ENCODE measurements around the gene RFFL.
"Not testable (repeated sequence)": the region's sequence is repeated elsewhere in the genome, so short reads cannot be mapped to it uniquely, and the experiment has no call there.

Gene RFFL

GRCh38 chr17:35046740-35047283 is 16.7 kb downstream of the RFFL start:
- DNase-seq: peak; percentile 14 to 69 (median 48)

DNA sequence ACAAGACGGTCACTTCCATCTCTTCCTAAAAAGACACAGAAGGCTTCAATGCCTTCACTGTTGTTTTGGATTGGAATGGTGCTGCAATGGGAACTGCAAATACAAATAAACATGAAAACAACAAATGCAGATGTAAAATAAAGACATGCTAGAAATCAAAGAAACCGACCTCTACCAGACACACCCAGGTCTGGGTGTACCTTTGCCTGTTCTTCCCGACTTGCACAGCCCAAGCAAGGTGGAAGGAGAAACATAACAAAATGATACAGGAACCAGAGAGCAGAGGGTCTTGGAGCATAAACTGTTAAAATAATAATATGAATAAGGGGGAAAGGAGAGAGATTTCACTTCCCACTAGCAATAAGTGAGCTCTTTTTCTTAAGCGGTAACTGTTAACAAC is 17.3 kb downstream of the RFFL start:
- DNase-seq: no peak

DNA sequence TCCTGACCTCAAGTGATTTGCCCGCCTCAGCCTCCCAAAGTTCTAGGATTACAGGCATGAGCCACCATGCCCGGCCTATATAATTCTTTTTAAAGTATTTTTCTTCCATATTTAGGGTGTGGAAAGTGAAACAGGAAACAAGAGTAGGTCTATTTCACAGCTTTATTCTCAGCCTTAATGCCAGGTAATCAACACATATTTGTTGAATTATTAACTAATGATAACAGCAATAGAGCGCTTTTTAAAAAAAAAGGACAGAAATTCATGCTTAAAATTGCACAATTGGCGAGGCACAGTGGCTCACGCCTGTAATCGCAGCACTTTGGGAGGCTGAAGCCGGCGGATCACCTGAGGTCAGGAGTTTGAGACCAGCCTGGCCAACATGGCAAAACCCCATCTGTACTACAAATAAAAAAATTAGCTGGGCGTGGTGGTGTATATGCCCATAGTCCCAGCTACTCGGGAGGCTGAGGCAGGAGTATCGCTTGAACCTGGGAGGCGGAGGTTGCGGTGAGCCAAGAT is 18.0 kb downstream of the RFFL start:
- DNase-seq: not testable (repeated sequence)

- no peak for DNase-seq
These were observed 19.3 kb downstream of the RFFL start for GRCh38 chr17:35044181-35044580.

GRCh38 chr17:35041390-35041789 is 22.1 kb downstream of the RFFL start:
- no peak for DNase-seq

GRCh38 chr17:35038453-35038852 is 25.1 kb downstream of the RFFL start:
- no peak for DNase-seq

DNA sequence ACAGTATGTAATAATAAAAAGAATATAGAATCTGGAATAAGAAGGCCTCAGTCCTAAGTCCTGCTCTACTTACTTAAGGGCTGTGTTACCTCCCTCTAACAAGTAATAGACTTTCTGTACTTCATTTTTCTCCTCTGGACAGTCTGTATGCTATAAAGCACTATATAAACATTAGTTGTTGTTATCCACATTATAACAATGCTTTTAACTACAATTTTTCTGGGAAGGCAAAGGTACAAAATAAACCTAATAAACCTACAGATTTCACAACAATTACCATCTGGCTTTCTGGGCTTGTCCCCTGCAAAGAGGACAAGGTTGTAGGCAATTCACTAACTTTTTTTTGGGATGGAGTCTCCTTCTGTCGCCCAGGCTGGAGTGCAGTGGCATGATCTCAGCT is 32.7 kb downstream of the RFFL start:
- no peak for DNase-seq

GRCh38 chr17:35028531-35029262 is 34.8 kb downstream of the RFFL start:
- DNase-seq: no peak

GRCh38 chr17:35028097-35028496 is 35.4 kb downstream of the RFFL start:
- DNase-seq: not testable (repeated sequence)

- no peak for DNase-seq
These were observed 38.0 kb downstream of the RFFL start for GRCh38 chr17:35025541-35025940.

- no peak for DNase-seq
These were observed 40.0 kb downstream of the RFFL start for GRCh38 chr17:35023538-35023937.

DNA sequence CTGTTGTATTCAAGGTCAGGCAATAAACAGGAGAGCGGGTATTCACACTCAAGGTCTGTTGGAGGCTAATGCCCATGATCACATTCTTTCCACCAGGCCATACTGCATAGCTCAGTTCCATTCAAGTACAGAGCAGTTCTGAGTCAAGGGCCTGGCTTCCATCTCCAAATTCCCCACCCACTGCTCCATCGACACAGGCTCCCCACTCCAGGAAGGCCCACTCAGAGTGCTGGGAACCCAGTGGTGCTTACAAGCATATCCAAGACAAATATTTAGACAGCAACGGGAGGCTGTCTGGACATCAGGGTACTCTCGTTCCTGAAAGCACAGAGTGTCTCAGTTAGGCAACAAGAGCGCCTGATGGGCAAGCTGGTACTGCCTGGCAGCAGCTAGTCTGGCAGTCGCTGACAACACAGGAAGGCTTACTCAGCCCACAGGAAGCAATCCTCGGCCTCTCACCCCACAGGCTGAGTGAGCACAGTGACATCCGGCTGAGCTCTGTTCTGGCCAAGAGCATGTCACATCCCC is 40.9 kb downstream of the RFFL start:
- peak; percentile 30 to 55 (median 42) for DNase-seq

- DNase-seq: no peak
These were observed 41.8 kb downstream of the RFFL start for GRCh38 chr17:35021520-35022380.

DNA sequence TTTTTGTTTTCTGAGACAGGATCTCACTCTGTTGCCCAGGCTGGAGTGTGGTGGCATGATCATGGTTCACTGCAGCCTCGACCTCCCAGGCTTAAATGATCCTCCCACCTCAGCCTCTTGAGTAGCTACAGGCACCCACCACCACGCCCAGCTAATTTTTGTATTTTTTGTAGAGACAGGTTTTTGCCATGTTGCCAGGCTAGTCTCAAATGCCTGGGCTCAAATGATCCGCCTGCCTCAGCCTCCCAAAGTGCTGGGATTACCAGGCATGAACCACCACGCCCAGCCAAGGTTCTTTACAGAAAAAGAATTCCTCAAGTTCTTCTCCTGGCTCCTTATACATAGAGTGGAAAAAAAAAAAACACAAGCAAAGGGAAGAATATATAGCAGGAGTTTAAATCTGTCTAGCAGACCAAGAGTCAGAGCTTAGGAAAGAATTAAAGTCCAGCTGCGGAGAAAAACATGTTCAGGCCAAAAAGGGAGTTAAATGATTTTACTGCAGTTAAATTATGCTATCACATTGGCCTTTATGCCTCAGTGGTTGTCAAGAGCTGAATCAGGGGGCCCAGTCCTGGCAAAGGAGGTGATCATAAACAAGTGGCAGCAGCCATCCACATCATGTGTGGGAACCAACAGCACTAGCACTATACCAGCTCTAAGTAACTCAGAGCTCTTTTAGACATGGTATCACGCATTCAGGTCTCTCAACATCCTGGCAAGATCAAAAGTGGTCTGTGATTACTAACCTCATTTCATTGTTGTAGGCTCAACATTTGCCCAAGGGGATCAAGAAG is 43.9 kb downstream of the RFFL start:
- DNase-seq: no peak

DNA sequence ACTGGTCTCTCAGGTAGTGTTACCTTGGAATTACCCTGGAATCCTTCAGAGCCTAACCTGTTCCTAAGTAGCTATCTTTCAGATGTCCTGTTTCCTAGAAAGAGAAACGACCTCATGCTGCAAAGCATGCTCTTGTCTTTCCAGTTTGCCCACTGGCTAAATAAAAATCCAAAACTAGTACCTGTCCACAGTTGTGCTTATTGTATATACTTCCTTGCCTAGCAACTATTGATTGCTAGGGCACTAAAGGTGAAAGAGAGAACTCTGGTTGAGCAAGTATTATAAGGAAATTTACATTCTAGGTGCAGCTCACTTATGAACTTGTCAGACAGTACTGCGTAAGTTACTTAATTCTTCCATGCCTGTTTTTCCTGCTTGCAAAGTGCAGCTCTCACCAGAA is 44.7 kb downstream of the RFFL start:
- DNase-seq: no peak

DNA sequence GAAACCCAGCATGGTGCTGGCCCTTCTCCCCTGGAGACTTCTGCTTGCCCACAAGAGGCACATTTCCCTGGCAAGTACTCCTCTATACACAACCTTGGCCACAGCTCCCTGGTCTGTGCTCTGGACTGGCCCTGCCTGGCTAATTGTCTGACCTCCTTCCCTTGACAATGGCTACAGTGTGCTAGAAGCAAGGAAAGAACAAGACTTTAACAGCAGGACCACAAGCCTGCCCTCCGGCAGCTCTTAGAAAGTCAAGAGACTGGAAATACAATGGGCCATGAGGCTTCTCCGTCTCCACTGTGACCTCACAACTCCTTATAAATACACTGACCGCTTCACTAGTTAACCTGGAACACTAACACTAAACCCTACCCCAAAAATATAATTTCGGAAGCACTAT is 46.5 kb downstream of the RFFL start:
- DNase-seq: no peak

DNA sequence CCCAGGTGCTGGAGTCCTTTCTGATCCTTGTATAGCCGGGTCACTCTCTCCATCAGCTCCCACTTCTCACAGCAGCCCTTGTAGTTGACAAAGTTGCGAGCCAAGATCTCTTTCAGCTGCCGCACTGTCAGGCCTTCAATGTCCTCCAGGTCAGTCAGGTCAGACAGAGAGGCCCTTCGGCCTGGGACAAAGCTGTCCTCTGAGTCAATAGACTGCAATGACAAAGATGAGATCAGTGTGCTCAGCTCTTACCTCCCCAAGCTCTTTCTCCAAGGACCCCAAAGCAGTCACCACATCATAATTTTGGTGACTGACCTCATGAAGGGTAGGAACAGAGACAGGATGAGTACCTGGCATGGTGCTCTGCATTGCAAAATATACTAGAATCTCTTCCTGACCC is 47.1 kb downstream of the RFFL start:
- DNase-seq: no peak

- DNase-seq: no peak
These were observed 51.8 kb downstream of the RFFL start for GRCh38 chr17:35011671-35012216.

DNA sequence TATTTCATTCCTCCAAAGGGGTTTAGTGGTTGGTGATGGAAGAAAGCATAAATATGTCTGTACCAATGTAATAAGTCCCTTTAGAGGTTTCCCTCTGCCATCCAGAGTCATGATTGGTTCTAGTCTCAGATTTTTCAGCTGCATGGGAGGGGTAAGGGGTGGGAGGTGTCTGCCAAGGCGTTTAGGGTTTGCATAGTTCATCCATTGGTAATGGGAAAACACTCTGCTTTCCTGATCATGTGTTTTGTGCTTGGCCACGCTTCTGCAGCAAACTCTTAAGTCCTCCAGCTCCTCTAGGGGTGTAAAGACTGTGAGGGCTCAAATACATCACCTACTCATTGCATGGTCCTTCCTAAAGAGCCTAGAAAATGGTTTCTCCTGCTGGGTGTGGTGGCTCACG is 53.4 kb downstream of the RFFL start:
- no peak for DNase-seq

- no peak for DNase-seq
These were observed 56.5 kb downstream of the RFFL start for GRCh38 chr17:35006961-35007360.

DNA sequence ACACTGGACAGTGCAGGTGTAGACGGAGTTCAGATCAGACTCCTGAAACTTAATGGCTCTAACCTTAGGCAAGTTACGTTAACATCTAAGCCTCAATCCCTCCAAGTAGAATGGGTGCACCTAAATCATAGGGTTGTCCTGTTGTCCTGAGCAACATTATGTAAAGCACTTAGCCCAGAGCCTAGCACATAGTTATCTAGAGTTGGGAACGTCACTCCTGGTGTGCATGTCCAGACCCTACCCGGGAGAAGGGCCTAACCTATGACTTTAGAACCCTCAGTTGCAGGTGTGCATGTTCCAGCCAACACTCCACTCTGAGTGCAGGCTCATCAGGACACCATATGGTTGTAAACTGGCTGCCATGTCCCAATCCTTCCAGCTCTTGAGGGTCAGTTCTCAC is 57.2 kb downstream of the RFFL start:
- no peak for DNase-seq

DNA sequence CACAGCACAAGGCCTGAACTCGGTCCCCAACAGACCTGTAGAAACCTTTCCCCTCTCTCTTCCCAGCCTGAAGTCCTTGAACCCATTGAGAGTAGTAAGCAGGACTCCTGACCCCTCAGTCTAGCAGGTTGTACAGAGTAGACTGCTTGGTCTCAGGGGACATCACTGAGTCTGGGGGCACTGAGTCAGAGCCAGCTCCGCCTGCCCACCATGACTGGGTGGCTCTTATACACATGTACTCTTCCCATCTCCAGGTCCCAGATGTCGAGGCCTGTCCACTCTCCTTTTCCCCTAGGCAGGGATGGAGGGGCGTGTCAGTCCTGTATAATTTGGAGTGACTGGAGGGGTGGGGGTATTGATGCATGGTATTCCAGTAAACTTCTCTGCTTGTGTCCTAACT is 59.7 kb downstream of the RFFL start:
- no peak for DNase-seq

All from stimulated activated naive CD4-positive, alpha-beta T cell (primary cell).